OCI-LY3 (cell line): ENCODE results near the gene FLG2.

Experiments used
- EZH2phosphoT487 ChIP-seq: fragments of 200-600 bp; shearing (Covaris generic); IDR thresholded peaks from 2 replicates; pipeline ENCODE4 v1.6.1; 2018; ENCODE audit warnings: antibody characterized with exemption, mixed run types, low read depth
- TF ChIP-seq, protein P1 (sequence below): fragments of 200-600, 300-600 bp; sonication (generic); IDR thresholded peaks from 2 replicates; pipeline ENCODE4 v1.5.1; 2014; ENCODE audit warnings: antibody characterized with exemption, low read length, low read depth

DNA sequence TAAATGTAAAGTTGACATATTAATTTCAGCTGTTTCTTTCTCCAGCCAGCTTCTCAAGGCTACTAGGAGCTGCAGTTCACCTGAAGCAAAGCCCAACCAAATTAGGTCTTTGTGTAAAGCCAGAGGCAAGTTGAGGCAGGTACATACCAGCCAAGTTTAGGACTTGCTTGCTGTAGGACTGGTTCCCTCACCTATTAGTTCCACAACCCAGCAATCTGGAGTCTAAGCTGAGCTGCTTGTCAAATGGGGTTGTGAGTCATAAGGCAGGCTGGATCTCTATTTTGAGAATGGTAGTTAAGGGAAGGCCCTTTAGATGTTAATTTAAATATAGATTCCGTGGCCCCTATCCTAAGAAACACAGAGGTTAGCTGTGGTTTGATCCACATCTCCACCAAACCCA is 7.6 kb upstream of the FLG2 start:
- TF ChIP-seq, protein P1, sequence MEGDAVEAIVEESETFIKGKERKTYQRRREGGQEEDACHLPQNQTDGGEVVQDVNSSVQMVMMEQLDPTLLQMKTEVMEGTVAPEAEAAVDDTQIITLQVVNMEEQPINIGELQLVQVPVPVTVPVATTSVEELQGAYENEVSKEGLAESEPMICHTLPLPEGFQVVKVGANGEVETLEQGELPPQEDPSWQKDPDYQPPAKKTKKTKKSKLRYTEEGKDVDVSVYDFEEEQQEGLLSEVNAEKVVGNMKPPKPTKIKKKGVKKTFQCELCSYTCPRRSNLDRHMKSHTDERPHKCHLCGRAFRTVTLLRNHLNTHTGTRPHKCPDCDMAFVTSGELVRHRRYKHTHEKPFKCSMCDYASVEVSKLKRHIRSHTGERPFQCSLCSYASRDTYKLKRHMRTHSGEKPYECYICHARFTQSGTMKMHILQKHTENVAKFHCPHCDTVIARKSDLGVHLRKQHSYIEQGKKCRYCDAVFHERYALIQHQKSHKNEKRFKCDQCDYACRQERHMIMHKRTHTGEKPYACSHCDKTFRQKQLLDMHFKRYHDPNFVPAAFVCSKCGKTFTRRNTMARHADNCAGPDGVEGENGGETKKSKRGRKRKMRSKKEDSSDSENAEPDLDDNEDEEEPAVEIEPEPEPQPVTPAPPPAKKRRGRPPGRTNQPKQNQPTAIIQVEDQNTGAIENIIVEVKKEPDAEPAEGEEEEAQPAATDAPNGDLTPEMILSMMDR, result no peak
- no peak for TF ChIP-seq EZH2phosphoT487
